Urinary bladder (tissue), 4 donors: Measurements from ENCODE around the gene KCNC1. TPM values are rescaled to one million over a fixed set of nuclear protein-coding genes. Genes with fewer than 3 reads are reported as not detected.

Experiments
- DNase-seq: peaks from one replicate; pipeline ENCODE4 v3.0.0-alpha.2; 2015; ENCODE audit errors: extremely low spot score
- H3K27ac ChIP-seq: one replicate; pipeline ENCODE4 v1.5.1; 2013; ENCODE audit warnings: low read depth, mild to moderate bottlenecking, moderate library complexity
- H3K36me3 ChIP-seq: one replicate; pipeline ENCODE4 v1.6.1; 2013; ENCODE audit warnings: mild to moderate bottlenecking, moderate library complexity; ENCODE audit not compliant: insufficient read depth
- H3K4me1 ChIP-seq: one replicate; pipeline ENCODE4 v1.6.1; 2013; ENCODE audit warnings: mild to moderate bottlenecking, moderate library complexity; ENCODE audit not compliant: insufficient read depth
- H3K4me3 ChIP-seq: one replicate; pipeline ENCODE4 v1.5.1; 2013; ENCODE audit warnings: low read depth, low read length
- WGBS: extraction: QIAGEN DNeasy Blood & Tissue Kit; methylation state at CpG from one replicate; pipeline ENCODE4 v1.1.7; 2013; 5-methylcytosine and 5-hydroxymethylcytosine counted together
- polyA plus RNA-seq: library from polyadenylated mRNA; stranded (reverse); fragments of 200-250 nt; gene quantifications from one replicate; pipeline ENCODE4 v1.2.3, GENCODE V29; 2013
- total RNA-seq: library from RNA; depleted of rRNA; stranded (reverse); fragments of >200 nt; gene quantifications from one replicate; pipeline ENCODE4 v1.2.3, GENCODE V29; 2014
- donor health status: healthy with polysubstance abuse.
- donor health status: healthy.

The KCNC1 gene
- total and polyA plus RNA-seq, 2 donors = 0.11 to 0.74 TPM

DNA sequence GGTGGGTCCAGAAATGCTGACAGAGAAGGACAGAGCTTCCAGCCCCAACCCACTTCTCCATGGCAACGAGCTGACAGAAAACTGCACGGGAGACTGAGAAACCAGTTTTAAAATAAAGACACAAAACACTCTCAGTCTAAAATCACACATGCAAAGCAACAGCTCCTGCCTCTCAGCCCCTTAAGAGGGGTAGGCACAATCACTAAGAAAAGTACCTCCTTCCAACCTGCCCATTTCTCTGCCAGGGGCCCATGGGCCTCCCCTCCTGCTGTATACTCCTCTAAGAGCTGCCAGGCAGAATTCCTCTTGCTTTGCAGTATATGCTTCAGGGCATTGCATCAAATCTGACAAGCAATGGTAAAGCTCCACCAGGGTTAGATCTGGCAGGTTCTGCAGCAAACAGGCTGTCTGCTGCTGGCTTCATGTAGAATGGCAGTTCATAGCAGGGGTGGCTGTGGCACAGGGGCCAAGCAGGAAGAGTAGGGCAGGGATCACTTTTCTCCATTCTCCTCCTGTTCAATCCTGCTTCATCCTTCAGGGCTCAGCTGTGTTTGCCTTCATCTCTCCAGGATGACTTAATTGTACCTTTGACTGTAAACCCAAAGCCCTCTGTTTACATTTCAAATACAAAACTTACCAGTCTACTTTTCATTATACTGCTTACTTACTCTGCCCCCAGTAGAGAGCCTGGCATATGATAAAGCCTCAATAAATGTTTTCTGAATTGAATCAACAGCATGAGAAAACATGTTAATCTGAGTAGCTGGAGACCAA, 77.7 kb downstream of the KCNC1 start:
- Histone ChIP-seq H3K4me1 (no peaks in the 10 kb centered on the region), H3K4me3 (no peak overlapping the region), H3K27ac (no peak overlapping the region), H3K36me3 (no peaks in the 10 kb centered on the region)
- no peak for DNase-seq
- 46% methylated on average over 2 of the region's 2 CpGs for WGBS

DNA sequence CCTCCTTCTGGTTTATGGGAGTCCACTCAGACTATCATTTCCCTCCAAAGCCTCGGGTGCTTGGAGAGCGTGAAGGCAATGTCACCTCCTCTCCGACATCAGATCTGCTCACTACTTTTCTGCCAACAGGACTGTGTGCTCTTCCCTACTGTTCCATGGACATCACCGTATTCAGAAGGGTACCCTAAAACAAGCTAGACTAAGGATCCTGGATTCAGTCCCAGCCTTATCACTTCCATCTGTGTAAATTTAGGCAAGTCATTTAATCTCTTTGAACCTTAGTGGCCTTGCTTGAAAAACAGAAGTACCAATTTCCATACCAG, 78.2 kb downstream of the KCNC1 start:
- H3K4me1 ChIP-seq = no peaks in the 10 kb centered on the region
- H3K27ac ChIP-seq = no peak overlapping the region
- H3K36me3 ChIP-seq = no peaks in the 10 kb centered on the region
- WGBS = 58% methylated on average over 4 of the region's 4 CpGs
- DNase-seq = no peak
- no peak overlapping the region for H3K4me3 ChIP-seq

DNA sequence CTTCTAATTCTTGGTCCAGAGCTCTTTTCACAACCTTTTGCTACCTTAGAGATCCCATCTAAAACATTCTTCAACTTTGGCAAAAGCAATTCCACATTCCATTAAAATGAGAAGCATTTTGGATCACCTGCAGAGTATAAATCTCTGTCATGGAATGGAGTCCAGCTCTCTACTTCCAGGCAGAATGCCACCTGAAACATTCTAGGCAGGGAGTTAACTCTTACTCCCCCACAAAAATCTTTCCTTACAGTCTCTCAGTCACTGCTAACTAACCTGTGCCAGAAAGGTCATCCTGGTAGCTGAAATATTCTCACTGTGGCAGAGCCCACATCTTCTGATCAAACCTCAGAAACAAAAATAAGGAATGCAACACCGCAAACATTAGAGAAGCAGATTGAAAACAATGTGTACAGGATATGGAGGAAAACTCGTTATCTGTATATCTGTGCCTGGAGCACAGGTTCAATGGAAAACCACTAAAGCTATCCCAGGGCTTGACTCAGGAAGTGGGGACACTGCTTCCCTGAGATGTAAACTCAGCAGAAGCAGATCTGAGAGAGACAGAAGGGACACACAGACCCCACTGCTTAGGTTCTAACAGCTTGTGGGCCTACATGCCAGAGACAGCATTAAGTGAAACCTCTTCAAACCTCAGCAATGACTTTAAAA, 78.9 kb downstream of the KCNC1 start:
- Histone ChIP-seq H3K4me1 (no peaks in the 10 kb centered on the region), H3K4me3 (no peak overlapping the region), H3K36me3 (no peaks in the 10 kb centered on the region), H3K27ac (no peak overlapping the region)
- WGBS = 82% methylated on average over 2 of the region's 2 CpGs
- DNase-seq = no peak

DNA sequence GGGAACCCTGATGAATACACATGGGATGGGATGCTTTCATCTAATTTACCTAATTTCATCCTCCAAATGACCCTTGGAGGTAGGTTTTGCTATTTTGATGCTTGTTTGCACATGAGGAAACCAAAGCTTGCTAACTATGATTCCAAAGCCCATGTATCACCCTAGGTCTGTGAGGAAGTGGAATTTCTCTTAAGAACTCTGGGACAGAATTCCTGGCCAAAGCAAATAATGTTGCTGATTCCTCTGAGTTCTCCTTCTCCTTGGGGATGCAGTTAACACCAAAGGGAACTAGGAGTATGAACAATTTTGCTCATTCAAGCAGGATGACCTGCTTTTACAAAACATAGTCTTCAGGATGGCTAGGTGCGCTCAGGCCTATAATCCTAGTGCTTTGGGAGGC, 80.0 kb downstream of the KCNC1 start:
- WGBS = 100% methylated on average over 1 of the region's 1 CpG
- H3K4me1 ChIP-seq = no peaks in the 10 kb centered on the region
- H3K27ac ChIP-seq = no peak overlapping the region
- H3K36me3 ChIP-seq = no peaks in the 10 kb centered on the region
- no peak overlapping the region for H3K4me3 ChIP-seq
- no peak for DNase-seq

DNA sequence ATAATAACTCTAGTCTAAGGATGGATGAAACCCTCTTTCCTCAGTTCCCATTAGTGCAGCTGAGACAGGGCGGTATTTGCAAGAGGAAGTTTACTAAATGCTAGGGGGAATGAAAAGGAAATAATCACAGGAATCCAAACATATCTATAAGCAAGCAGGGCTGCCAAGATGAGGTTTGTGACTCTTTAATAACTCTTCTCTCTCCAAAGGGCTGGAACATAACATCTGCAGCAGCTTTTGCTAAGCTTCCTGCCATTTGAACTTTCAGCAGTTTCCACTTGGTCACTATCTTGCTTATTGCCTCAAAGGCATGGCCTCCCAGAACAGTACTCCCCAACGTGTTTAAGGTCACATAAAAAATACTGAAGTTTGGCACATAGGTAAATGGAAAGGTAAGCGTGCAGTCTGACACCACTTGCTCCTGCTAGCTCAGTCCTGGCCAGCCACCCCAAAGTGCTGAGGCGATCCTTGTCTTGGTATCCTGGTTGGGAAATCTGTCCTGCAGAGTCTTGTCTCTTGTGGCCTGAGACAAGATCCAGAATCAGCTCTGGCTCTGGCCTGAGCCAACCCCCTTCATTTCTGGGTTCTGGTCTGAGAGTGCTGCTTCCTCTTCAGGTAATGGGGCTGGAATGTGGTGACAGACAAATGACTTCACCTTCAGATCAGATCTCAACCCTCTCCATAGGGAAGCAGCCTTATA, 81.8 kb downstream of the KCNC1 start:
- 64% methylated on average over 4 of the region's 4 CpGs for WGBS
- no peaks in the 10 kb centered on the region for H3K36me3 ChIP-seq
- no peak for DNase-seq
- H3K27ac ChIP-seq = no peak overlapping the region
- H3K4me3 ChIP-seq = no peak overlapping the region
- H3K4me1 ChIP-seq = no peaks in the 10 kb centered on the region

DNA sequence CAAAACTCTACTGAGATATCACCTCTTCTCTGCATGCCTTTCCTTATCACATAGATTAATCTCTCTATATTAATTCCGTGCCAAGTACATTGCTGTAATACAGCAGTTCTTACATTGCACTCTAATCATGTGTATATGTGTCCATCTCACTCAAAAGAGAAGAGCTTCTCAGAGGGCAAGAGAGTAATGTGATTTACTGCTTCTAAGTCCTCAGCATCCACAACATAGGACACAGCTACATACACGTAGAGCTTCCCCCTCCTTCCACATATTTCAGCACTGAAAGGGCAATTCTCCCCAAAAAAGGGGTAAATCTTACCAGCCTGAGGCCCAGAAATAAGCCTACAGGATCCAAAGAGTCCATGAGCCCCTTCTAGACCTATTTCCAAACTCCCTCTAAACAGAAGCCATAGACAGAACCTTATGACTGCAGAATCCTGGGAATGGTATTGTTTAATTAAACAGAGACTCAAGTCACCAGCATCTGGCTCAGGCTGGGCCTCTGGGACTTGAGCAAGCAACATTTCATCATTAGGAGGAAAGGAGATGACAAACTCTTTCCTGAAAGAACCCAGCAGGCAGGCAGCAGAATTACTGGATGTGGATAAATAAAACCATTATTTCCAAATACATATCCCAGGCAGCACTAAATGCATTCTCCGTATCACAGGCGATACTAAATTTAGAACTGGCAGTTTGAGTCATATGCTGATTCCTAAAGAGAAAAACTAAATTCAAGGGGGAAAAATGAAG, 87.2 kb downstream of the KCNC1 start:
- 37% methylated on average over 4 of the region's 4 CpGs for WGBS
- Histone ChIP-seq H3K36me3 (no peaks in the 10 kb centered on the region), H3K4me3 (no peak overlapping the region), H3K4me1 (peaks cover 2% of the 10 kb centered on the region), H3K27ac (no peak overlapping the region)
- DNase-seq = no peak

DNA sequence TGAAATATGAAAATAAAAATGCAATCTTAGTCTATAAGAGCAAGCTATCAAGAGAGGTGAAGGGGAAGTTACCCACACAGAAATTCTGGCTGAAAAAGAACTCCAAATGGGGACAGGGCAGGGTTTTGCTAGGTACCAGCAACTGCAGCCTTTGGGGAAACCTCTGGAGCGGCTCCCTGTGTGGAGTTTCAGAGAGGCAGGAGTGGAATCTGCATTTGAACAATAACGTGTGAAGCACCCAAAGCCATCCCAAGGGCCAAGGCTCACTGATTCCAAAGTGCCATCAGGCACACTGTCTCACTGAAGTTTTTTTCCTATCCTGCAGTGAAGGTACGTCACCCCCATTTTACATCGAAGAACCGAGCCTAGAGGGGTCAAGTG, 87.8 kb downstream of the KCNC1 start:
- H3K4me3 ChIP-seq = no peak overlapping the region
- peaks cover 2% of the 10 kb centered on the region for H3K4me1 ChIP-seq
- no peak for DNase-seq
- WGBS = 76% methylated on average over 5 of the region's 5 CpGs
- H3K36me3 ChIP-seq = no peaks in the 10 kb centered on the region
- no peak overlapping the region for H3K27ac ChIP-seq

DNA sequence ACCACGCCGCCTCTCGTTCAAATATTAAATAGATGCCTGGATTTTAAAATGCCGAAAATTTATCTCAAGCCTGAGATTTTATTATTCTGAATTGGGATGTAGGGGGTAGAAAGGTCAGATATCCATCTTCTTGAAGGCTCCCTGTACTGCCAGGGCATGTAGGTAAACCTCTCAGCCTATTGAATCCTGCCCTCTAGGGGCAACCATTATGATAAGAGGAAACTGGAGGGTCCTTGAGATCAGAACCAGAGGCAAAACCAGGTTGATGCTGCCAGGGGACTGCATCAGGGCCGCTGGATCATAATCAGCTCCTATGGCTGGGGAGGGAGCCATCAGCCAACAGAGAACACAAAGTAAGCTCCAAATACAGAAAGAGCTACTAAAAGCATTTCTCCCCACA, 92.4 kb downstream of the KCNC1 start:
- no peaks in the 10 kb centered on the region for H3K4me1 ChIP-seq
- WGBS = 94% methylated on average over 5 of the region's 5 CpGs
- H3K27ac ChIP-seq = no peak overlapping the region
- no peak overlapping the region for H3K4me3 ChIP-seq
- no peaks in the 10 kb centered on the region for H3K36me3 ChIP-seq
- DNase-seq = no peak

DNA sequence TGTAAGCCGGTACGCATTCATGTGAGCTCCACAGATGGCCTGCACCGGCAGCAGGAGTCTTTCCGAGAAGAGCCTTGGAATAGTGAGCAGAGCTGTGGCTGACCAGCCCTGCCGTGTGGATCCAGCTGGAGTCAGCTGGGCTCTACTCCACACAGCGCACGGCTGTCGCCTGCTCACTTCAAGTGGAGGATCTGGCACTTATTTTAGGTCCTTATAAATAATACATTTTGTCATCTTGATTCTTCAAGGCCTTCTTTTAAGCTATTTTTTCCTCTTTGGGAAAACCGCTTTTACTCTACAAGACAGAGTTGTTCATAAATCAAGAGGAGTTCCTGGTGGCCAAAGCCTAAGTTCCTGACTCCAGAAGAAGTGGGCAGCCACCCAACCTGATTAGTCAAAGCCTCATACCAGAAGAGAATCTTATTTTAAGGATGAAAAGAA, 93.8 kb downstream of the KCNC1 start:
- no peak overlapping the region for H3K27ac ChIP-seq
- WGBS = 41% methylated on average over 9 of the region's 9 CpGs
- no peak for DNase-seq
- no peaks in the 10 kb centered on the region for H3K36me3 ChIP-seq
- no peak overlapping the region for H3K4me3 ChIP-seq
- no peaks in the 10 kb centered on the region for H3K4me1 ChIP-seq

DNA sequence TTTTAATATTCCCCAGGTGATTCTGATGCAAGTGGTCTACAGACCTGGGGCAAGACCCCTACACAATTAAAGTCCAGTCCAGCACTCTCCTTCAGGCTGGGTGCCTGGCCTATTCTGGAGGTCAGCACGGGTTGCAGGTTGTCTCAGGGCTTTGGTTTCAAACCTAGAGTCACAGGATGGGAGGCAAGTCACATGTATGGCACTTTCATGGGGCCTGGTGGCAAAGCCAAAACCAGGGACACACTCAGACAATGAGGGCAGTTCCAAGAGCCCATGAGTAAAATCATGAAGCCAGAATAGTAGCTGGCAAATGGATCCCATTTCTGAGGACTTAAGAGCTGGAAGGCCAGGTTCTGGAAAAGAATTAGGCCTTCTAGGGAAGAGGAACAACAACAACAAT, 96.6 kb downstream of the KCNC1 start:
- WGBS = 95% methylated on average over 1 of the region's 1 CpG
- Histone ChIP-seq H3K27ac (no peak overlapping the region), H3K4me3 (no peak overlapping the region), H3K4me1 (no peaks in the 10 kb centered on the region), H3K36me3 (no peaks in the 10 kb centered on the region)
- DNase-seq = no peak

DNA sequence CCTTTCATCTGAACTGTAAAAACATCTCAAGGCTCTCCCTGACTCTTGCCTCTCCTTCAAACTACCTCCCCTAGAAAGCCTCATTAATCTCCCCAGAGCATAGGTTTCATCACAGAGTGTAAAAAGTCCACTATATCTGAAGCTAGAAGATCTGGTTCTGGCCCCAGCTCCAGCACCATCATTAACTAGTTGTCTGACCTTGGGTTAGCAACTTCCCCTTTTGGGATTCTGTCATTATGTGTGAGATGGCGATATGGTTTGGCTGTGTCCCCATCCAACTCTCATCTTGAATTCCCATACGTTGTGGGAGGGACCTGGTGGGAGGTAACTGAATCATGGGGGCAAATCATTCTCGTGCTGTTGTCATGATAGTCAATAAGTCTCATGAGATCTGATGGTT, 97.3 kb downstream of the KCNC1 start:
- Histone ChIP-seq H3K27ac (no peak overlapping the region), H3K4me3 (no peak overlapping the region), H3K36me3 (no peaks in the 10 kb centered on the region), H3K4me1 (no peaks in the 10 kb centered on the region)
- WGBS = 93% methylated on average over 3 of the region's 3 CpGs
- no peak for DNase-seq
